ENCODE results near the gene CPA4.
A peak's percentile ranks its signal among the peaks of the same experiment; 100 is the strongest.

The CPA4 gene

DNA sequence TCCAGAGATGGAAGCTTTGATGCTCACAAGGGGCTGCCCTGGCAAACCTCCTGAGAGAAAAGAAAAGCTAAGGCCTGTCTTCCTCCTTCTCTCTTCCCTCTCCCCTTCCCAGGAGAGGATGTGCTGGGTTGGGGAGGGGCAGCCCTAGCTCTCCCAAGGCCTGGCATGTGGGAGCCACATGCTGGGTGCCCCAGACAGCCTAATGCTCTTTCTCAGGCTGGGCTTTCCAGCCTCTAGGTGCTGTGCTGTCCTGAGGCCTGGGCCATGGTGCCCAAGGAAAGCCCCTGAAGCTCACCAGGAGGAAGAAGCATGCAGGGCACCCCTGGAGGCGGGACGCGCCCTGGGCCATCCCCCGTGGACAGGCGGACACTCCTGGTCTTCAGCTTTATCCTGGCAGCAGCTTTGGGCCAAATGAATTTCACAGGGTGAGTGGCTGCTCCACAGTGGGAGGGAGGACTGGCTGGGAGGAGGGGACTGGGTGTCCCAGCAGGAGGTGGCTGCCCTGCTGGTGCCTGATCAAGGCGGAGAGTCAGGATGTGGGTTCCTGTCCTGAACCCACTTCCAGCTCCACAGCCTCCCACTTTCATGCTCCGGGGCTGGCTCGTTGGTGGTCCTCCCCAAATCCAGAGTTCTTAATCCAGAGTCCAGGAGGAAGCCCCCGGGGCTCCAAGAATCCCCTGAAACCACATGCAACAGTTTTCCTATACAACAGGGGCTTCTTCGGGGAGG, 53.4 kb downstream of the CPA4 start:
- DNase-seq, result no peak

DNA sequence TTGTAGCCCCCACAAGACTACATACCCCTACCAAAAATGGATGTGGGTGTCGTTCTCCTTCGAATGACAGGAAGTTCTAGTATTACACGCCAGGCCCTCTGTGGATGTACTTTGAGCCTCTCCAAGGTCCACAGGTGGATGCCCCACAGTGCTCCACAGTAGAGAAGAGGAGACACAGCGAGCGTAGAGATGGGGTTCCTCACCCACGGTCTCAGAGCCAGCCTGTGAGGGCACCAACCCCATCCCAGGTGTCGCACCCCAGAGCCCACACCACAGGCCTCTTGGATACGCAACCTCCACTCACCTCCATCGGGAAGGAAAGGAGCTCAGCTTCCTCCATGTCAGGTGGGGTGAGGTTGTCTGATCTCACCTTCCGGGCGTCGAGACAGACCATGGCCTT, 54.0 kb downstream of the CPA4 start:
- no peak for DNase-seq

DNA sequence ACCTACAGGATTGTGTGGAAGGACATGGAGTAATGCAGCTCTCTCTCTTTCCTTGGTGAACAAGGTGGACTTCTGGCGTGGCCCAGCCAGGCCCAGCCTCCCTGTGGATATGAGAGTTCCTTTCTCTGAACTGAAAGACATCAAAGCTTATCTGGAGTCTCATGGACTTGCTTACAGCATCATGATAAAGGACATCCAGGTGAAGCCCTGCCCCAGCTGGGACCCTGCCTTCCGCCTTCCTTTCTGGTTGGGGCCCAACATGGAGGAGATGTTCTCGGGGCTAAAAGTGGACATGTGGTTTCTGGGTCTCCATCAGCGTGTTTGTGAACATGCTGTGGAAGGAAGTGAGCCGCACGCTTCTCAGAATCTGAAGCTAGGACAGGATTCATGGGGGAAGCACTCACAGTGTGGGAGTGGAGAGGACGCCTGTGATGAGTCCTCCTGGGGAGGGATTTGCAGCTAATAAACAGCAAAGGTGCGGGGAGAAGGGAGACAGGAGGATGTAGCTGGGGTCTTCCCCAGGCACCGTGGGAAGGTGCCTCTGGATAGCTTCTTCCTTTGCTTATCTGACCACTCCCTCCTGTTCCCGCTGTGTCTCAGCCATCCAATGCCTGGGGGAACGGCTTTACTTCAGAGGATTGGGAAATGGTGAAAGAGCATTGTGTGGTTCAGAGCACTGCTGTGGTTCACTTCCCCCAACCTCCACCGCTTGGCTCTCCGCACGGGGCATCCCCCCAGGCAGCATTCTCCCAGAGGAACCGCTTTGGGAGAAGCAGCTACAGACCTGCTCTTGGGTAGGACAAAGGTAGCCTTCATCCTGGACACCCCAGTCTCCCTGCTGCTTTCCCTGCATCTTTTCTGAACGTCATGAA, 57.2 kb downstream of the CPA4 start:
- no peak for DNase-seq

DNA sequence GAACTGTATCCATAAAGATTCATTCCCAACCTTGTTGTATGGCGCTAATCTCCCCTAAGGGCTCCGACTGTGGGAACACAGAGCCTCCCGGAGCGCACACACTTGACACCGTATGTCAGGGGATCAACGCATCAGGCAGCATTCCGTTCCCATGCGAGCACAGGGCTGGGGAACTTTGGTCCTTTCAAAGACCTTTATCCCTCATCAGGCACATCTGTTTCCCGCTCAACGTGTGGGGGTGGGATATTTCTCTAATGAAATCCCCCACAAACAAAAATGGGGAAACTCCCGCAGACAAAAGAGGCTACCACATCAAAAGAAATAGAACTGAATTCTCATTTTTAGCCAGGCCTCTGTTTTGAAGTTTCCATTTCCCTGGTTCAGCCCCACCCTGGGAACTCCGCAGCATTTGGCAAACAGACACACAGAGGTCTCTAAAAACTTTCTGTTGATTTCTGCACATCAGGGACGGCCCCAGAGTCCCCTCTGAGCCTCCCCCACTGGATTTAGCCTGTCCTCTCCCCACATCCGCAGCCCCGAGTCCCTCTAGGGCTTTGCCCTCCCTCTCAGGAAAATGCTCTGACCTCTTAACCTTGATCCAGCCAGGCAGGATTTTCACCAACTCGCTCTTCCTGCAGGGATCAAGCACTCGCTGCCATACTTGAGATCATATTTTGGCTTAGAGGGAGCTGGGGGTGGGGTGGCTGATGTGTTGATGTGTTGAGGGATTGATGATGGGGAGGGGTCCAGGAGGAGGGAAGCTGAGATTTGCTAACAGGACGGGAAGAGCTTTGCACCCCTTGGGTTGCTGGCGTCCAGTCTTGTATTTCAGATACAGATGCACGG, 58.2 kb downstream of the CPA4 start:
- no peak for DNase-seq

DNA sequence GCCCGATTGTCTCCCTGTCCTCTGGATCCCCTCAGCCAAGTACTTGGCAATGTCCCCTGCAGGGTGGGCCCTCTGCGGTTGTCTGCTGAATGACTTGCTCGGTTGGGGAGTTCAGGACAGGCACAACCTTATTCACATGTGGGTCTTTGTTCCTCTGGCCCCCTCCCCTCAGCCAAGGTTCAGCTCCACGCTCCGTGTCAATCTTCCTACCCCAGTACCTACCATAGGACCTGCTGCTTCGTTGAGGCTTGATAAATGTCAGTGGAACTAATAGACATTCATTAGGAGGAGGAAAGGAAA, 58.8 kb downstream of the CPA4 start:
- no peak for DNase-seq

DNA sequence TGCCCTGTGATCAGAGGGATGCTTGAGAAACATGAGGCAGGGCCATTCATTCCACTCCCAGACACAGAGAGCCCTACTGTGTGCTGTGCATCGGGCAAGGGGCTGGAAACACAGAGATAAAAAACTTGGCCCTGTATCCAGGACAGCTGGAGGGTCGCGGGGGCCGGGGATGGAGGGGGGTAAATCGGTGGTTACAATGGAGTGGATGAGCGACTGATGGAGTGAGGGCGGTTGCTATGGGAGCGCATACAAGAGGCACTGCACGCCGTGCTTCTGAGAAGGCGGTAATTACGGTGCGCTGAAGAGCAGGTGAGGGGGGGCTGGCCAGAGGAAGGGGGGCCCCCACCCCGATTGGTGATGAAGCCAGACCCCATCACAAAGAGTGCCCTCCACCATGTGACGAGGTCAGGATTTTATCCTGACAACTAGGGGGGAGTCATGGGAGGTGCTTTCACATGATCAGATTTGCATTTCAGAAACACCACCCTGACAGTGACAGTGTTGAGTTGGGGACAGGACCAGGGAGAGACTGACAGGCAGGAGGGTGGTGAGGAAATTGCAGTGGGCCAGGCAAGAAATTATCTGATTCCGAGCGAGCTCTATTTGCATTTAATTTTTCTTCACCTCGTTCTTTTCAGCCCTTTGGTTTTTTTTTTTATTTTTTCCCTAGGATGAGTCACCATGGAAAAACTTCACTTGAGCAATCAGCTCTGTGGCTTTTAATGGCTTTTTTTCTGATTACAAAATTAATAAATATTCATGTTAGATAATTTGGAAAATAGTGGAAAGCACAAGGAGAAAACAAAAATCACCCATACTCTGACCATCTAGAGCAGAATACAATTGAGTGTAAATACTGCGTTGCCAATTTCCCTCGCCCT, 59.5 kb downstream of the CPA4 start:
- DNase-seq, result peak; percentile 64

DNA sequence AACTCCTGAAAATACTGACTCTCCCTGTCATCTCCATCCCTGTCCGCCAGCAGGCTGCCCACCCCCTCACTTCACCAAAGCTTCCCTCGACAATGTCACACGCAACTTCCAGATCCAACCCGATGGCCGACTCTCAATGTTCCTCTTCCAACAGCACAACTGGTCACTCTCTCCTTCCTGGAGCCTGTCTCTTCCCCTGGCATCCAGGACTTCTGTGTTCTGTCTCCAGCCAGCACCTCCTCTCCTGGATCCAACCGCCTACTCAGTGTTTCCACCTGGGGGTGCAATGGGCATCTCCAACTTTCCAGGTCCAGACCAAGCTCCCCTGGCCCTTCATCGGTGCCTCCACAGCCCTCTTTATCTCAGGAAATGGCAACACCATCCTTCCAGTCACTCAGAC, 60.2 kb downstream of the CPA4 start:
- no peak for DNase-seq

DNA sequence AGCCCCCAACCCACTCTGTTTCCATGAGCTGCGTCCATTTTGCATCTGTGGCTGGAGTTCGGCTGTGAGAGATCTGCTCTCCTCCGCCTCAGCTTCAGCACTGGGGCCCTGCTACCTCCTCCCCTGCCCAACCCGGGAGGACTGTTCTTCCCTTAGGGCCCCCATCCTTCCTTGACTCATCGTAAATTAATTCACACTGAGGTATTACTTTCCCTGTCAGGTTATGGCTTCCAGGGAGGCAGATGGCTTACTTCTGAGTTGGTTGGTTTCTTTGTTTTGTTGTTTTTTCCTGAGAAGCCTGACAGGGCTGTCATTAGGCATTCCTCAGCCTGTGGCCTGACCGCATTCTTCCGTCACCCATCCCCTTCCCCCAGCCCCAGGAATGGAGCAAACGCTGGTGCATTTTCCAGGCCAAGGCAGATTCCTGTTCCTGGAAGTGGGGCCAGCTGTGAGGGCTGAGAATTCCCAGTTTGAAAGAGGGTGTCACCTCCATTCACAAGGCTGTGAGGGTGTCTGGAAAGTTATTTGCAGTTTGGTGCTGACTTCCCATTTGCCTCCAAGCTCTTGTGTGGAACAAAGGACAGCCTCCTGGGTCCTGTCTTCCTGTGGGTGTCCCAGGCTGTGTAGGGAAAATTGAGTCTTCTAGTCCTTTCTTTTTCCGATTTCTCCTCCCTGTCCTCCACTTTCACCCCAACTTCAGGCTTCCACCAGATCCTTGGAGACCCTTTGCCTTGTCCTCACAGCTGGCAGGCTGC, 63.3 kb downstream of the CPA4 start:
- no peak for DNase-seq

DNA sequence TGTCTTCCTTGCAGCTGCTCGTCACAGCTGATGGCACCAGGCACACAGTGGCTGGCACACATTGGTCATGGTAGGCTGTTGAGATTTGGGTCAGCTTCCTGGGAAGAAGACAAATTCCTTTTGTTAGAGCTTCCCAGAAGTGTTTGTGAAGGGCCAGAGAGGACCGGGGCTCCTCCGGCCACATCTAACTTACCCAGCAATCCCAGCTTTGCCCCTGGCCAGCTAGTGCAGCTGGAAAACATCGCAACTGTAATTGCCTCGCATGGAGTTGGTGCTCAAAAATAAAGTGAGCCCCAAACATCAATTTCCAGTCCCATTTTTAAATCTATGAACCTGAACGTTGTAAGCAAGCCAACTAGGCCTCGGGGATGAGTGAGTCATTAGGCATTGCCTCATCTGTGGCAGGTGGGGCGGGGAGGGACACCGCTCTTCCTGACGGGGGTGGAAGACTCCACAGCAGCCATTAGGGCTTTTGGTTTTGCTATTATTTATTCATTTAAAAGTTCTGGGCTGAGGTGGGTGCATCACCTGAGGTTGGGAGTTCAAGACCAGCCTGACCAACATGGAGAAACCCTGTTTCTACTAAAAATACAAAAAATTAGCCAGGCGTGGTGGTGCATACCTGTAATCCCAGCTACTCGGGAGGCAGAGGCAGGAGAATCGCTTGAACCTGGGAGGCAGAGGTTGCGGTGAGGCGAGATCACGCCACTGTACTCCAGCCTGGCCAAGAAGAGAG, 64.1 kb downstream of the CPA4 start:
- no peak for DNase-seq

DNA sequence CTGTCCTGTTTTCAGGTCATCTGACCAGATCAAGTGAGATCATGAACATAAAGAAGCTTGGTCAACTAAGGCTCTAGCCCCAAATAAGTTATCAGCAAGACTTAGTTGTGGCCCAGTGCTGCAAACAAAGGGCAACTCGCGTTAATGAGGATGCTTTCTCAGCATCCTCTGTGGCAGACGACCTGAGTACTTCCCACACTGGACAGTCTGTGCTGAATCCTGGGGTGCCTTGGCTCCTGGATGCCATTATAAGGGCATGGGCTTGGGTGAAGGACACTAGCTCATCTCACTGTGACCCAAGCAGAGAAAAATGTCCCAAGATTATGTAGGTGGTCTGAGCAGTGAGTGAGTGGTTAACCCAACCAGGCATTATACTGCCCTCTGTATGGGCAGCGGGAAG, 65.5 kb downstream of the CPA4 start:
- no peak for DNase-seq

DNA sequence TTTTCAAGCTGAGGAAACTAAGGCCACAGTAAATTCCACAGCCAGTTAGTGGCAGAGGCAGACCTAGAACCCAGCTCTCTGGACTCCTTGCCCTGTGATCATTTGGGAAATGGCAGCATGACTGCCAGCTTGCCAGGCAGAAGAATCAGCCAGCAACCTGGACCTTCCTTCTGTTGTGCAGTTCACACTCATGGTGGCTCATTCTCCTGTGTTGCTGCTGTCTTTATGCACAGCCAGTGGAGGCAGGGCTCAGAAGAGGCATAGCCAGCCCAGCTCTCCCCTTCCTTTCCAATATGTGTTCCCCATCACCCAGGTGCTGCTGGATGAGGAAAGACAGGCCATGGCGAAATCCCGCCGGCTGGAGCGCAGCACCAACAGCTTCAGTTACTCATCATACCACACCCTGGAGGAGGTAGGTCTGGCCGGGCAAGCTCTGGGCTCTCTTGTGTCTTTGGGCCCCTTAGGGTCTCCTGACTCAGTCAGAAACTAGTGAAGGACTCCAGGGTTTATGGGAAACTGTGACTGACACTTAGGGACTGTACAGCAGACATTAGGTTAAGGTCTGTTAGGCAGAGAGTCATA, 66.4 kb downstream of the CPA4 start:
- no peak for DNase-seq

DNA sequence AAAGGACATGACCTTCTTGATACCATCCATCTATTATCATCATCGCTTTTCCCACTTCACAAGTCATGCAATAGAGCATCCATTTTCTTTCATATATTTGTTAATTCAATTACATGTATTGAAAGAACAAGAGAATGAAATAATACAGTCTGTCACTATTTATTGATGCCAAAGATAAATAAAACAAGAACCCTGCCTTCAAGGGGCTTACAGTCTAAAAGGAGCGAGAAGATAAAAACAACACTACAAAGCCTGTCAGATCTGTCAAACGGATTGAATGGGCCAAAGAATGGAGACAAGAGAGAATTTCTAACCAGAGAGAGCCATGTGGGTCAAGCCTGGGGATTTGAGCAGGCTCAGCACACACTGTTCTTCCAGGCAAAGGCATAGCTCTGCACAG, 67.6 kb downstream of the CPA4 start:
- DNase-seq, result no peak

DNA sequence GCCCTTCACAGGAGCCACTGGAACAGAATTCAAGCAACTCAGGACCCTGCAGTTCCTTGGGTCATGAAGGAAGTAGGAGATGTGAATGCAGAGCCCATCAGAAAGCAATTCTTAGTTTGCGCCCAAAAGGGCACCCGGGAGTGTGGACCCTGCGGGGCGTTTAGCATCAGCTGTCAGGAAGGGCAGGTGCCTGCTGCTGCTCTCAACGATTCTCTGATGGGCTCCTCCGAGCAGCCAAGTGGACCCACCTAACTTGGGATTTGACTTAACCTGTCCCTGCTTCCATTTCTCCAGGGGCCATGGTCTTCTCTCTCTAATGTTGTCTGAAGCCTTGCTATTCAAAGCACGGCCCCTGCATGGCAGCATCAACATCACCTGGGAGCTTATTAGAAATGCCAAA, 68.7 kb downstream of the CPA4 start:
- DNase-seq, result no peak

DNA sequence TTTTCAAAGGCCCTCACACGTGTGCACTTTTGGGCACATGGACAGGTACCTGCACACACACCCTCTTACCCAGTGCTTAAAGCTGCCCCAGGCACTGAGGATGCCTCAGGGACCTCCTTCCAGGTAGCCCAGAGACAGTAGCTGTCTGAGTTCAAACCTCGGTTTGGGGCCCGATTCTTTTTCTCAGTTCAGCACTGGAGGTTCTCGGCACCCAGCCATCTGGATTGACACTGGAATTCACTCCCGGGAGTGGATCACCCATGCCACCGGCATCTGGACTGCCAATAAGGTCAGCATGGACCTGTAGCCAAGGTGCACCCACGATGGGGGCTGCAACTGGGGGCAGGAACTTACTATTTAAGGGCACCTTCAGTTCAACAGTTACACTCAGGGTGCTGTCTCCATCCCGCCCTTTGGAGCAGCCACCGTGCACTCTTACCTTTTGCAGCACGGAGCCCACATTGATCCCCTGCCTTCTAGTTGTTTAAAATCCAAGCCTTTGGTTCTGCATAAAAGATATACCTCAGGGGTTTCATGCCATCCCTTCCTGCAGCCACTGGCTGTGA, 69.4 kb downstream of the CPA4 start:
- DNase-seq, result no peak

DNA sequence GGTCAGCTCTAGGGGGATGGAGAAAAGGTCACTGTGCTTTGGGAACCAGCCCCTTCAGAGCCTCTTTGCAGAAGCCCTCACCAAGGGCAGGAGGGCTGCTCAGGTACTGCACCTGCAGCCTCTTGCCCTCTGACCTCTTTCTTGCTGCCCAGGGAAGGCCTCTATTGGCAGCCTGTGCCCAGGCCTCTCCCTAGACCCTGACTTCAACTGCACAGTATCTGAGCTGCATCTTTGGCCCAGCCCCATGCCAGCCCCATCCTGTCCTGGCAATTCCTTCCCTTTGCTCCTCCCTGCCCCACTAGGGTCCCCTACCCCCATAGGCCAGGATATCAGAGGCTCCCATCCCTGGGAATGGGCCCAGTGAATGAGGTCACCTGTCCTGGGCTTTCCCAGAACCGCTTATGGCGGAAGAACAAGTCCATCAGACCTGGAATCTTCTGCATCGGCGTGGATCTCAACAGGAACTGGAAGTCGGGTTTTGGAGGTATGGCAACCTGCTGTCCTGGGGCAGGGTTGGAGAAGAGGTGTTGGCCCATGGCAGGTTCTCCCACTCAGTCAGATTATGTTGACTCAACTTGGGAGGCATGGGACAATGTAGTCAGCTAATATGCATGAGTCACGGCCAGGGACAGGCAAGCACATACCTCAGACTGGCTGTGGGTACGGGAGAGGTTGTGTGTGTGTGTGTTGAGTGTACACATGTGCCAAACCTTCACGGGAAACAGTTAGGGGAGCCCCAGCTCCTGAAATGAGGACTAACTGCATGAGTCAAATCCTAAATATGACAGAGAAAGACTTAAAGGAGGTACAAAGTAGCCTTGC, 70.3 kb downstream of the CPA4 start:
- no peak for DNase-seq

DNA sequence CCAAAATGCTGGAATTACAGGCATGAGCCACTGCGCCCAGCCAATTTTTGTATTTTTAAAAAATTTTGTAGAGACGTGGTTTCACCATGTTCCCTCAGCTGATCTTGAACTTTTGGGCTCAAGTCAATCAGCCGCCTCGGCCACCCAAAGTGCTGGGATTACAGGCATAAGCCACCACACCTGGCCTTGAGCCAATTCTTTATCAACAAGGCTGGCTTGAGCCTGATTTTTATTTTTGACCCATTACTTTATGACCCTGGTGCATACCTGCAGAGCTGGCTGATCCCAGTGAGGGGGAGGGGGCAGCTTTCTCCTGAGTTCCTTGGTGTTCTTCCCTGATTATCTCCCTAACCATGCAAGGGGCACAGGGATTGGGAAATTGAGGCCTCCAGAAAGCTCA, 71.5 kb downstream of the CPA4 start:
- DNase-seq, result no peak

DNA sequence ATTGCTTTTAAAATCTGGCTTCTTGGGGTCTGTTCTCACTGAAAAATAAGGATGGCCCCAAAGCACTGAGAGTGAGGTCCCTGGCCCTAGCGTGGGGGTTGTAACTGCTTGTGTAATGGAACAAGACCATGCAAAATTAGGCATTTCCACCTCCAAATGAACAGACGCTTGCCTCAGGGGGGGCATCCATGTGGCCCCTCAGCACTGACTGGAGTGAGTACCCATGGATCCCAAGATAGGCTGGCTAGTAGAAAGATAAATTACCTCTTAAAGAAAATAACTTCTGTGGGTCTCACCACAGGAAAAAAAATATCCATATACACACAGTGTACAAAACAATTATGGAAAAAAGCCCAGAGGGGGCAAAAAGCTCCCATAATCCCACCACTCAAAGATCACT, 72.1 kb downstream of the CPA4 start:
- no peak for DNase-seq

DNA sequence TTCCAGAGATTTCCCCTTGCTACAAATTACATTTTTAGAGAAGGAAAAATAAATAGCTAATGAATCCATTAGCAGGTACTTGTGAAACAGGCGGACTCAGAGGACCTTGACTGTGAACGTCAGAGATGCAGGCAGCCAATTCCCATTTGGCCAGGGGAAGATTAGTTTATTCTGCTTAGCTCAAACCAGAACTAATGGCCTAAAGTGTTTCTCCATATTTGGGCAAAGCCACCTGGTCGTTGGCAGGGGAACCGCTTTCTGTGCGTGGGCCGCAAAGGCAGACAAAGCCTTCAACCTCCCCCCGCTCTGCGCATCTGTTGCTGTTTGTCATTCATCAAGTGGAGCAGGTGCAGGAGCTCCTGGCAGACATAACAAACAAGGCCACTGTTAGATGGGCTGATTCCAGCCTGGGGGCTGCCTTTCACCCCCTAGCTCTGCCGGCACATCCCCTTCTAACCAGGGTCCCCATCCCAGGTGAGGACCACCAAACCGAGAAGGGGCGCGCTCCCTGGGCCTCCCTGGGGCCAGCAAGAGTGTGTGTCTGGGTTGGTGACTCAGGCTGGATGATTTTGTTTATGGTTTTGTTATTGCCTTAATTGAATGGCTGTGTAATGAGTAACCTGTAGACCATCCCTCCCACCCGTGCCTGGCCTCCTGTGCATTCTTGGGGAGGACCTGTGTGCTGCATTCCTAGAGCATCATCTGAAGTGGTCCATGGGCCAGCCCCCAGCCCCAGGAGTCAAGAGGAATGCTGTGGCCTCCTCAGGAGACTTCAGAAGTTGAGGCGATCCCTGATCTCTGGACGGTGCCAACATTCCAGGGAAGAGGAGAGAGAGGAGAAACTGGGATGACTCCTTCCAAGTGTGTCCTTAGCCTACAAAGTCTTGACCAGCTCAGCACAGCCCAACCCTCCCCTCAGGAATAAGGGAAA, 72.8 kb downstream of the CPA4 start:
- DNase-seq, result peak; percentile 94

Data from NCI-H2107 (cell line).